Gastroesophageal sphincter (tissue), 4 donors: ENCODE measurements around the gene SORBS1. TPM values are rescaled to one million over a fixed set of nuclear protein-coding genes. Genes with fewer than 3 reads are reported as not detected.

Experiments used
- ATAC-seq: fragments of 150-250 bp; one replicate; pipeline ENCODE4 v1.9.1; 2016; ENCODE audit warnings: mild to moderate bottlenecking, moderate library complexity
- H3K27ac ChIP-seq, 4 donors: fragments of 200-600 bp; sonication (generic) in 3 of 4; 1 replicate in 3 of 4; 2 replicates in 1 of 4; pipeline ENCODE4 v1.5.1; 2016 to 2019
- H3K27me3 ChIP-seq: fragments of 200-600 bp; sonication (generic); one replicate; pipeline ENCODE4 v1.5.1; 2019
- H3K36me3 ChIP-seq, 2 donors: fragments of 200-600 bp; sonication (generic); one replicate each; pipeline ENCODE4 v1.5.1; 2019; ENCODE audit warnings: control low read depth in 1 of 2
- H3K4me1 ChIP-seq, 3 donors: fragments of 200-600 bp; sonication (generic); 1 replicate in 2 of 3; 2 replicates in 1 of 3; pipeline ENCODE4 v1.5.1; 2016 to 2019; ENCODE audit warnings: control low read depth in 2 of 3
- H3K4me3 ChIP-seq, 2 donors: fragments of 200-600 bp; sonication (generic); one replicate each; pipeline ENCODE4 v1.5.1; 2019; ENCODE audit warnings: mild to moderate bottlenecking in 1 of 2, moderate library complexity in 1 of 2
- H3K9me3 ChIP-seq, 3 donors: fragments of 200-600 bp; sonication (generic); one replicate each; pipeline ENCODE4 v1.5.1; 2017 to 2019; ENCODE audit warnings: control low read depth in 2 of 3
- EP300 ChIP-seq: sonication (generic); formaldehyde crosslinking; IDR thresholded peaks from one replicate; pipeline ENCODE4 v1.6.1; 2017; ENCODE audit warnings: antibody characterized with exemption, mild to moderate bottlenecking
- POLR2A ChIP-seq, 2 donors: fragments of 450-650 bp; IDR thresholded peaks; one replicate each; pipeline ENCODE4 v1.6.1; 2017; ENCODE audit warnings: antibody characterized with exemption in 2 of 2, mild to moderate bottlenecking in 2 of 2, moderate library complexity in 1 of 2
- POLR2AphosphoS5 ChIP-seq: sonication (generic); formaldehyde crosslinking; IDR thresholded peaks from one replicate; pipeline ENCODE4 v1.6.1; 2017; ENCODE audit warnings: antibody characterized with exemption
- WGBS, 2 donors: methylation state at CpG; one replicate each; pipeline ENCODE4 v1.1.5; 2018; ENCODE audit warnings: low coverage in 1 of 2; 5-methylcytosine and 5-hydroxymethylcytosine counted together
- total RNA-seq, 4 donors: library from RNA; depleted of rRNA; stranded (reverse); fragments of >200 nt; gene quantifications; one replicate each; pipeline ENCODE4 v1.1.0, GENCODE V29; 2016
- TF ChIP-seq, protein P1 (sequence below), 4 experiments: fragments of 200-600 bp in 2 of 4; fragments of 450-650 bp in 2 of 4; sonication (generic) in 1 of 4; IDR thresholded peaks; one replicate each; pipeline ENCODE4 v1.5.1; 2017 to 2019; ENCODE audit warnings: antibody characterized with exemption in 4 of 4, mild to moderate bottlenecking in 2 of 4, moderate library complexity in 2 of 4

SORBS1 gene
- total RNA-seq, 4 donors from 2014 or later: 1,866 to 2,220 (median 1,948) TPM

DNA sequence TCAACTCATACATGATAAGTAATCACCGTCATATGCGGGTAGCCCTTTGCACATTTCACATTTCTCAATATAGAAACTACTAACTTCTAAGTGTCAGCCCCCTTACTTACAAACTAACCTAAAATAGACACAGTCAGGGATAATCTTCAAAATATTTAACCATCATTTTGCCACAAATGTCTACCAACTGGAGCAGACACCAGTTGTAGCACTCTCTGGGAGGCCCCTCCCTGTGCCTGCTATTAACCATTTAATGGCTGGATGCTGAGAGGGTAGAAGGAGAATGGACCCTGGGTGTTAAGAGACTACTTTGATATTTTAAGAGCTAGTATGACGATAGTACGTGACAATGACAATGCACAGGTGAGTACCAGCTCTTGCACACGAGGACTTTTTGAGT lies 116.4 kb downstream of the SORBS1 start:
- Histone ChIP-seq H3K4me1 (peaks cover 27 to 100% (median 50%) of the 10 kb centered on the region in 3 donors), H3K4me3 (no peak overlapping the region), H3K27ac (peak overlapping the region; percentile 84 to 97 (median 93)), H3K9me3 (no peaks in the 10 kb centered on the region), H3K27me3 (no peaks in the 10 kb centered on the region), H3K36me3 (peaks cover 0 to 5% of the 10 kb centered on the region in 2 donors)
- TF ChIP-seq POLR2AphosphoS5: peak; percentile 4
- TF ChIP-seq, protein P1, sequence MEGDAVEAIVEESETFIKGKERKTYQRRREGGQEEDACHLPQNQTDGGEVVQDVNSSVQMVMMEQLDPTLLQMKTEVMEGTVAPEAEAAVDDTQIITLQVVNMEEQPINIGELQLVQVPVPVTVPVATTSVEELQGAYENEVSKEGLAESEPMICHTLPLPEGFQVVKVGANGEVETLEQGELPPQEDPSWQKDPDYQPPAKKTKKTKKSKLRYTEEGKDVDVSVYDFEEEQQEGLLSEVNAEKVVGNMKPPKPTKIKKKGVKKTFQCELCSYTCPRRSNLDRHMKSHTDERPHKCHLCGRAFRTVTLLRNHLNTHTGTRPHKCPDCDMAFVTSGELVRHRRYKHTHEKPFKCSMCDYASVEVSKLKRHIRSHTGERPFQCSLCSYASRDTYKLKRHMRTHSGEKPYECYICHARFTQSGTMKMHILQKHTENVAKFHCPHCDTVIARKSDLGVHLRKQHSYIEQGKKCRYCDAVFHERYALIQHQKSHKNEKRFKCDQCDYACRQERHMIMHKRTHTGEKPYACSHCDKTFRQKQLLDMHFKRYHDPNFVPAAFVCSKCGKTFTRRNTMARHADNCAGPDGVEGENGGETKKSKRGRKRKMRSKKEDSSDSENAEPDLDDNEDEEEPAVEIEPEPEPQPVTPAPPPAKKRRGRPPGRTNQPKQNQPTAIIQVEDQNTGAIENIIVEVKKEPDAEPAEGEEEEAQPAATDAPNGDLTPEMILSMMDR (IDR thresholded peaks at IDR 0.05): no peak
- 30 to 49% methylated on average over 5 of the region's 5 CpGs for WGBS, 2 donors
- no peak for ATAC-seq

- no peak for ATAC-seq
- Histone ChIP-seq H3K27ac (peak overlapping the region; percentile 84 to 97 (median 93)), H3K36me3 (peaks cover 0 to 15% of the 10 kb centered on the region in 2 donors), H3K27me3 (no peaks in the 10 kb centered on the region), H3K4me3 (no peak overlapping the region), H3K4me1 (peaks cover 35 to 100% (median 47%) of the 10 kb centered on the region in 3 donors), H3K9me3 (no peaks in the 10 kb centered on the region)
- WGBS, 2 donors: 38 to 41% methylated on average over 1 of the region's 1 CpG
- TF ChIP-seq EP300 (no peak), POLR2AphosphoS5 (no peak), POLR2A (IDR thresholded peaks at IDR 0.05) (no peak)
- TF ChIP-seq, protein P1 (IDR thresholded peaks at IDR 0.05): no peak
Observed at GRCh38 chr10:95443636-95444035, 117.5 kb downstream of the SORBS1 start.

- H3K27ac ChIP-seq: peak overlapping the region; percentile 84 to 97 (median 93)
- H3K36me3 ChIP-seq: peaks cover 0 to 28% of the 10 kb centered on the region in 2 donors
- no peaks in the 10 kb centered on the region for H3K9me3 ChIP-seq
- no peak for ATAC-seq
- WGBS, 2 donors: 80 to 92% methylated on average over 2 to 5 of the region's 7 CpGs
- peaks cover 29 to 100% (median 45%) of the 10 kb centered on the region in 3 donors for H3K4me1 ChIP-seq
- H3K4me3 ChIP-seq: no peak overlapping the region
- TF ChIP-seq EP300 (no peak), POLR2AphosphoS5 (no peak), POLR2A (IDR thresholded peaks at IDR 0.05) (no peak)
- TF ChIP-seq, protein P1 (IDR thresholded peaks at IDR 0.05): no peak
- no peaks in the 10 kb centered on the region for H3K27me3 ChIP-seq
Observed at GRCh38 chr10:95442341-95442740, 118.8 kb downstream of the SORBS1 start.

GRCh38 chr10:95441547-95441923 lies 119.6 kb downstream of the SORBS1 start:
- H3K36me3 ChIP-seq: peaks cover 0 to 36% of the 10 kb centered on the region in 2 donors
- H3K27me3 ChIP-seq: no peaks in the 10 kb centered on the region
- TF ChIP-seq POLR2AphosphoS5 (no peak), POLR2A (IDR thresholded peaks at IDR 0.05) (no peak), EP300 (no peak)
- TF ChIP-seq, protein P1 (IDR thresholded peaks at IDR 0.05): no peak
- H3K27ac ChIP-seq: peak overlapping the region; percentile 84 to 97 (median 93)
- no peaks in the 10 kb centered on the region for H3K9me3 ChIP-seq
- no peak for ATAC-seq
- 42 to 77% methylated on average over 2 of the region's 2 CpGs for WGBS, 2 donors
- no peak overlapping the region for H3K4me3 ChIP-seq
- peaks cover 23 to 100% (median 48%) of the 10 kb centered on the region in 3 donors for H3K4me1 ChIP-seq

GRCh38 chr10:95440756-95441546 lies 120.2 kb downstream of the SORBS1 start:
- Histone ChIP-seq H3K4me3 (no peak overlapping the region), H3K9me3 (no peaks in the 10 kb centered on the region), H3K36me3 (peaks cover 0 to 42% of the 10 kb centered on the region in 2 donors), H3K4me1 (peaks cover 29 to 100% (median 43%) of the 10 kb centered on the region in 3 donors), H3K27ac (peak overlapping the region; percentile 84 to 97 (median 93)), H3K27me3 (no peaks in the 10 kb centered on the region)
- ATAC-seq: no peak
- 35 to 38% methylated on average over 5 to 7 of the region's 7 CpGs for WGBS, 2 donors
- peak; percentile 58 for TF ChIP-seq POLR2AphosphoS5
- no peak for TF ChIP-seq POLR2A (IDR thresholded peaks at IDR 0.05)
